LNCAP (cell line): ENCODE results near the gene RNF223.

Experiments used
- TF ChIP-seq, protein P1 (sequence below): fragments of 450-650 bp; IDR thresholded peaks from 2 replicates; pipeline ENCODE4 v1.5.1; 2017; ENCODE audit warnings: mild to moderate bottlenecking

RNF223 gene

DNA sequence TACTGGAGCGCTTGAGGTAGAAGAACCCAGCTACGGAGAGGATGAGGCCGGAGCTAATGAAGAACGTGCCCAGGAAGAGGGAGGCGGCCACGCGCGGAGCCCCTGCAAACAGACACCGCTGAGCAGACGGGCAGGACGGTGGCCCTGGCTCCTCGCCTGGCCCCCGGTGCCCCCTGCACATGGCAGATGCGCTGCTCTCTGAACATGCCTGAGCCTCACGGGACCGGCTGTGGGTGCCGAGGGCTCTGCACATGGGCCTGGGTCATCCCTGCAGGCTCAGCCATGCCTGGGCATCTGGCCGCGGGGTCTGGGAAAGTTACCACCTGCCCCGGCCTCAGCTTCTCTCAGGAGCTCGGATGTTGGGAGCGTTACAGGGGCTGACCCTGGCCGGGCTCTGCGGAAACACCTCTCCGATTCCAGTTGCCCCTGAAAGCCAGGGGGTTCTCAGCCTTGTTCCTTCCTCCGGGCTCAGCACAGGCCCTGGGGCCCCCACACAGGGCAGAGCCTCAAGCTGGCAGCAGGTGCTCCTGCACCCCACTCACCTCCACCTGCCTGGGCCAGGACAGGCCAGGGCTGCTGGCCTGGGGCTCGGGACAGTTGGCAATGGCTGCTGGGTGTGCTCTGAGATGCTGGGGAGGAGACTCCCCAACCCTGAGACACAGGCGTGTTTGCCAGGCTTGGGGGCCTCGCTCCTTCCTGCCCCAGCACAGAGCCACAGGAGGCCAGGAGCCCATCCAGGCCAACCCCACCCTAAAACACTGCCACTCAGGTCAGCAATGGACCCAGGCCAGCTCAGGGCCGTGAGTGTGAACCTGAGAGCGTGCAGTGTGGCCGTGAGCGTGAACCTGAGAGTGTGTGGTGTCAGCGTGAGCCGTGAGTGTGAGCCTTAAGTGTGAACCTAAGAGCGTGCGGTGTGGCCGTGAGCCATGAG is 12.1 kb upstream of the RNF223 start:
- TF ChIP-seq, protein P1, sequence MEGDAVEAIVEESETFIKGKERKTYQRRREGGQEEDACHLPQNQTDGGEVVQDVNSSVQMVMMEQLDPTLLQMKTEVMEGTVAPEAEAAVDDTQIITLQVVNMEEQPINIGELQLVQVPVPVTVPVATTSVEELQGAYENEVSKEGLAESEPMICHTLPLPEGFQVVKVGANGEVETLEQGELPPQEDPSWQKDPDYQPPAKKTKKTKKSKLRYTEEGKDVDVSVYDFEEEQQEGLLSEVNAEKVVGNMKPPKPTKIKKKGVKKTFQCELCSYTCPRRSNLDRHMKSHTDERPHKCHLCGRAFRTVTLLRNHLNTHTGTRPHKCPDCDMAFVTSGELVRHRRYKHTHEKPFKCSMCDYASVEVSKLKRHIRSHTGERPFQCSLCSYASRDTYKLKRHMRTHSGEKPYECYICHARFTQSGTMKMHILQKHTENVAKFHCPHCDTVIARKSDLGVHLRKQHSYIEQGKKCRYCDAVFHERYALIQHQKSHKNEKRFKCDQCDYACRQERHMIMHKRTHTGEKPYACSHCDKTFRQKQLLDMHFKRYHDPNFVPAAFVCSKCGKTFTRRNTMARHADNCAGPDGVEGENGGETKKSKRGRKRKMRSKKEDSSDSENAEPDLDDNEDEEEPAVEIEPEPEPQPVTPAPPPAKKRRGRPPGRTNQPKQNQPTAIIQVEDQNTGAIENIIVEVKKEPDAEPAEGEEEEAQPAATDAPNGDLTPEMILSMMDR = no peak

DNA sequence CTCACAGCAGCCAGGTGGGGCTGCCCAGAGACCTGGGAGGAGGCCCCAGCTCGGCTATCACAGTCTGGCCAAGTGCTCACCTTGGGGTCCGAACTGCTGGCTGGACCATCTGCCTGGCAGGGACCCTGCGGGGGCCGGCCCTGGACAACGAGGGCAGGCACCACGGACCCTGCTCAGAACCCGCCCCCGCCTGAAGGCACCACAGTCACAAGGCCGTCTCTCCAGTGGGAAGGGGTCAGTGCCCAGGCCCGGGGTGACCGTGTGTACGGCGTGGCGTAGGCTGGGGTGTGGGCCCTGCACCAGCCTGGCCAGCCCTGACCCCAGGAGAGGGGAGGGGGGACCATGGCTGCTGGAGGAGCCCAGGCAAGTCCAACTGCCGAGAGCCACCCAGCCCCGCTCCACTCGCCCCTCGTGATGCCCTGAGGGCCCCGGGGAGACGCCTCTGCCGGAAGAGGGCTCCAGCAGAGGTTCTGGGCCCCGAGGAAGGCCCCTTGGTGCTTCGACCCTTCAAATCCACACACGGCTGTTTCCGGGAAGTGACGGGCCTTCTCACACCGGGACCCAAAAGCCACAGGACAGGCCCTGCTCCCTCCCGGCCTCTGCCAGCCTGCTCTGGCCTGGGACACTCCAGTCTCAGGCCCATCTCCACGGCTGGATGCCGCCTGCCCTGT is 11.2 kb upstream of the RNF223 start:
- TF ChIP-seq, protein P1 = no peak

DNA sequence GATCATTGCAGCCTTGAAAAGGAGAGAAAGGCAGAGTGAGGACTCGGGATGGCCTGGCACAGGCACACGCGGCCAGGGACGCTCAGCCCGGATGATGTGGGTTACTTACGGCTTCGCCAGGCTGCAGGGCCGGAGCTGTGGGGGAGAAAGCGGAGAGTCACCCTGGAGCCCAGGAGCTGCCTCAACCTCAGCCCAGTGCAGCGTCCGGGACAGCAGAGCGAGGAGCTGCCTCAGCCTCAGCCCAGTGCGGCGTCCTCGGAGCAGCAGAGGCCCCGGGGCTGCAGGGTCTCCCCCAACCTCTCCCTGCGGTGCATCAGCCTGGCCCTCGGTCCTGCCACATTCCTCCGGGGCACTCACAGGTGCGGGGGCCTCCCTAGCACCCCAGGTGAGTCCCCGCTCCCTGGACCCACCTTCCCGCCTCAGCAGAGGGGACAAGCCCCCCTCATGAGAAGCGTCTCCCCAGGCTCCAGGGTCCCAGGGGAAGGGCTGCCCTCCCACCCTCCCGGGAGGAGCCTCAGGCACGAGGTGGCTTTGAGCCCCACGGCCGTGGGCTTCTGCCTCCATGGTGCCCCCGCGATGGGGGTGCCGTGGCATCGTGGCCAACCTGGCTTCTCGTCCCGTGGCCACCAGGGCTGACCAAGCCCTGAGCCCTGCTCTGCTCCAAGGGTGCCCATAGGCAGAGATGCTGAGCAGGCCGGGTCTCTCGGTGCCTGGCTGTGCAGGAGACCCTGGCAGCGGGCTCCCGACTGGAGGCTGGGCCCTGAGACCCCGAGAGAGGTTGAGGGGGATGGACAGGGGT is 10.5 kb upstream of the RNF223 start:
- TF ChIP-seq, protein P1 = no peak

DNA sequence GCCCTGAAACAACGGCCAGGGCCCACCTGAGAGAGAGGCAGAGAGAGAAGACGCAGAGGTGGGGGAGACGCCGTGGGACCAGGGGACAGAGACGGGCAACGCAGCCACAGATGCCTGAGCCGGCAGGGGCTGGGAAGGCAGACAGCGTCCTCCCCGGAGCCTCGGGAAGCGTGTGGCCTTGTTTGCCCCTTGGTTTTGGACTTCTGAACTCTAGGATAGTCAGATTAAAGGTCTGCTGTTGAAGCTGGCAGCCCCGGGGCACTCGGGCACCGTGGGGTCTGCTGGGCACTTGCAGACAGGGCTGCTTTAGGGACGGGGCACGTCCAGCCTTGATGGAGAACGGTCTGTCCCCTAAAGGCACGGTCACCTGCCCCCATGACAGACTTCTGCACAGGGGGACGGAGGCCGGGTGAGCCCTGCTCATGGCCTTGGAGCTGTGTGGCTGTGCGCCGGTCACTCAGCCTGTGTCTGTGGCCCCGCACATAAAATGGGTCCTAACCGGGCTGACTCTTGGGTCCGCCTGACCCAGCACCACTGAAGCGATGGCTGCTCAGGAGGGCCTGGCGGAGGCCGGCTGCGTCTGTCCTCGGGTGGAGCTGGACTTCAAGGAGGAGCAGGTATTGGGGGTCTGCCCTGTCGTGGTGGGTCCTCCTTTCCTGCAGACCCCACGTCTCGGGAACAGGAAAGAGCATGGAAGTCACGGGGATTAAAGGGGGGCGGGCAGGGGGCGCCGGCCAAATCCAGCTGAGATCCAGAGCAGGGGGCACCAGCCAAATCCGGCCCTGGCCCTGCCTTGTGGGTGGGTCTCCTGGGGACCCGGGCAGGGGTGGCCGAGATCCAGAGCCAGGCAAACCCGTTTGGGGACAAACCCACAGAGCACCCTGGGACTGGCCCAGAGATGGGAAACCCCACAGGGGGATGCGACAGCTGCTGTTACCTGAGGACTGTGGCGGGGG is 9.6 kb upstream of the RNF223 start:
- TF ChIP-seq, protein P1 = no peak

DNA sequence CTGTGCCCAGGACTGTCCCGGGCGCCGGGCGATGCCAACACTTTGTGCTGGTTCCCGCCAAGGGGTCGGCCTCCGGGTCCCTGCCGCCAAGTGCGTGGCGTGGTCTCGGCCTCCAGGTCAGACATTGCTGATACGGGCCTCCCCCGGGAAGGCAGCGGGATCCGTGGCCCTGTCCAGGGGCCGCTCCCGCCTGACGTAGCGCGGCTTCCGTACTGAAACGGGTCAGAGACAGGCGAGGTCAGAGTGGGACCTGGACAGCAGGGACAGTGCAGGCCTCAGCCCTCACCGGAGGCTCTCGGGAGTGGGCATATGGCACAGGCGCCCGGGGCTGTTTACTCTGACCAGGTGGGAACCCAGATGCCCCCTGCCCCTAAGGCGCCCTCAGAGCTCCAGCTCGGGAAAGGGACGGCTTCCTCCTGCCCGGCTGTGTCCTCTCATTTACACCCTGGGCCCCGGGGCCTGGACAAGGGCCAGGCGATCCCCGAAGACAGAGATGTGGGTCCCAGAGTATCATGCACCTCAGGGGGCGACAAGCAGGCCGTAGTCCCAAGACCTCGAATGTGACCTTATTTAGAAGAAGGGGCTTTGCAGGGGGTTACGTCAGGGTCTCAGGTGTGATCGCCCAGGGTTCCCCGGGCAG is 8.8 kb upstream of the RNF223 start:
- TF ChIP-seq, protein P1 = no peak

DNA sequence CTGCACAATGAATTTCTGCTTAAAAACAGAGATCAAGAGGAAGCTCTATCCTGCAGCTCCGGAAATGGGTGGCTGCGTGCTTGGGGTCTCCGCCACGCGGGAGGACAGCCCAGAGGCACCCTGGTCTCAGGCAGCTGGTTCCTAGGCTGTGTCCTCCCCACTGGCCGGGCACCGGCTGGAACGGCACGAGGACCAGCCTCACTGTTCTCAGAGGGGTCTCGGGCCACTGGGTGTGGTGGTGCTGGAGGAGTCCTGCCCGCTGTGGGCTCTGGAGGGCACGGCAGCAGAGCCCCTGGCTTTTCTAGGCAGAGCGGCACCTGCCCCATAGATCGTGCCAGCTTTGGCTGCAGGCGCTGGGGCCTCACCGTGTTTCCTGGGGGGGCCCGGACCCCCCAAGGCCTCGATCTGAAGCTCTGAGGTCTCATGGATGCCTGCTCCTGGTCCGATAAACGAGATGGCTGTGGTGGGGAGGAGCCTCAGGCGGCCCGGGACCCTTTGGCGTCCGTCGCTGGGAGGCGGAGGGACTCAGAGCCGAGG is 8.2 kb upstream of the RNF223 start:
- TF ChIP-seq, protein P1 = no peak
